K562 (cell line): Measurements from ENCODE around the gene XPOT.

Experiments
- EP300 ChIP-seq: IDR thresholded peaks from 2 replicates; pipeline ENCODE4 v1.6.1; 2012; ENCODE audit warnings: low read length, improper control_type of control experiment
- FOXJ3 ChIP-seq: sonication (generic); formaldehyde crosslinking; IDR thresholded peaks from 2 replicates; pipeline ENCODE4 v1.4.0; 2020; ENCODE audit warnings: mild to moderate bottlenecking, missing genetic modification reagents
- GABPB1 ChIP-seq: sonication (generic); formaldehyde crosslinking; IDR thresholded peaks from 2 replicates; pipeline ENCODE4 v1.8.0; 2022; ENCODE audit warnings: mild to moderate bottlenecking, missing genetic modification reagents
- NONO ChIP-seq, 2 experiments: fragments of 200-400 bp in 1 of 2; fragments of 450-650 bp in 1 of 2; formaldehyde crosslinking in 1 of 2; IDR thresholded peaks; 2 replicates each; pipeline ENCODE4 v1.6.1; 2017; ENCODE audit warnings: low read depth in 2 of 2, mild to moderate bottlenecking in 2 of 2, moderate library complexity in 2 of 2, low read length in 1 of 2
- RFX1 ChIP-seq: fragments of 450-650 bp; IDR thresholded peaks from 2 replicates; pipeline ENCODE4 v1.6.1; 2016; ENCODE audit warnings: mild to moderate bottlenecking, moderate library complexity
- U2AF1 ChIP-seq: fragments of 200-400 bp; formaldehyde crosslinking; optimal IDR thresholded peaks from 2 replicates; pipeline ENCODE3; 2017; ENCODE audit warnings: mild to moderate bottlenecking, low read depth, low read length, moderate library complexity
- TF ChIP-seq, protein P1 (sequence below), 3 experiments: IDR thresholded peaks in 2 of 3; conservative IDR thresholded peaks in 1 of 3; 2 replicates each; pipeline ENCODE4 v1.5.1; 2011 to 2012; ENCODE audit warnings: low read length in 3 of 3, mild to moderate bottlenecking in 3 of 3, control low read depth in 2 of 3, improper control_type of control experiment in 1 of 3, inconsistent platforms in 1 of 3, low read depth in 1 of 3, mixed read lengths in 1 of 3, moderate library complexity in 1 of 3; ENCODE audit not compliant: insufficient read depth in 2 of 3
- TF ChIP-seq, protein P2 (sequence below): fragments of 450-650 bp; conservative IDR thresholded peaks from 2 replicates; pipeline ENCODE4 v1.6.1; 2016; ENCODE audit warnings: missing genetic modification characterization, low read depth, mild to moderate bottlenecking, missing compliant biosample characterization, moderate library complexity
- TF ChIP-seq, protein P3 (sequence below): fragments of 450-650 bp; IDR thresholded peaks from 2 replicates; pipeline ENCODE4 v1.6.1; 2017; ENCODE audit warnings: antibody characterized with exemption, mild to moderate bottlenecking
- TF ChIP-seq, protein P4 (sequence below): sonication (generic); formaldehyde crosslinking; IDR thresholded peaks from 2 replicates; pipeline ENCODE4 v1.8.0; 2022; ENCODE audit warnings: mild to moderate bottlenecking, missing genetic modification reagents, borderline replicate concordance
- TF ChIP-seq, protein P5 (sequence below), 2 experiments: fragments of 450-650 bp; IDR thresholded peaks; 2 replicates each; pipeline ENCODE4 v1.6.1; 2016; ENCODE audit warnings: mild to moderate bottlenecking in 2 of 2, borderline replicate concordance in 1 of 2, low read depth in 1 of 2, moderate library complexity in 1 of 2
- TF ChIP-seq, protein P6 (sequence below): sonication (generic); formaldehyde crosslinking; IDR thresholded peaks from 2 replicates; pipeline ENCODE4 v1.8.0; 2022; ENCODE audit warnings: mild to moderate bottlenecking, low read depth, missing genetic modification reagents

DNA sequence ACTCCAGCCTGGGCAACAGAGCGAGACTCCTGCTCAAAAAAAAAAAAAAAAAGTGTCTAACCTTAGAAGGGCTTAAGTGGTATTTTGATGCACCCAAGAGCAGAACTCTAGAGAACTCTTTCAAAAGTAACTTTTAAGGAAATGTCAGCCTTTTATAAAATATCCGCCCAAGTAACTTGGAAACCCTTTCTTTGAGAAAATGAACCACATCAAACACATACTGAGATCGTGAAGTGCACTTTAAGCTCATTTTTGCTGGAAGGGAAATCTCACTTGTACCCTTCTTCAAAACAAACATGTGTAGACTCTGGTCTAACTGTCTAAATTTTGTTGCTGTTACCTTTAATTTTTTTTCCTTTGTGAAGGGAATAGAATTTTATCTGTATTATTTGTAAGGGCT lies 19.2 kb upstream of the XPOT start:
- no peak for TF ChIP-seq NONO (IDR thresholded peaks at IDR 0.05; ENCODE audit: low read depth in 2 of 2, low read length in 1 of 2)
- TF ChIP-seq, protein P1, sequence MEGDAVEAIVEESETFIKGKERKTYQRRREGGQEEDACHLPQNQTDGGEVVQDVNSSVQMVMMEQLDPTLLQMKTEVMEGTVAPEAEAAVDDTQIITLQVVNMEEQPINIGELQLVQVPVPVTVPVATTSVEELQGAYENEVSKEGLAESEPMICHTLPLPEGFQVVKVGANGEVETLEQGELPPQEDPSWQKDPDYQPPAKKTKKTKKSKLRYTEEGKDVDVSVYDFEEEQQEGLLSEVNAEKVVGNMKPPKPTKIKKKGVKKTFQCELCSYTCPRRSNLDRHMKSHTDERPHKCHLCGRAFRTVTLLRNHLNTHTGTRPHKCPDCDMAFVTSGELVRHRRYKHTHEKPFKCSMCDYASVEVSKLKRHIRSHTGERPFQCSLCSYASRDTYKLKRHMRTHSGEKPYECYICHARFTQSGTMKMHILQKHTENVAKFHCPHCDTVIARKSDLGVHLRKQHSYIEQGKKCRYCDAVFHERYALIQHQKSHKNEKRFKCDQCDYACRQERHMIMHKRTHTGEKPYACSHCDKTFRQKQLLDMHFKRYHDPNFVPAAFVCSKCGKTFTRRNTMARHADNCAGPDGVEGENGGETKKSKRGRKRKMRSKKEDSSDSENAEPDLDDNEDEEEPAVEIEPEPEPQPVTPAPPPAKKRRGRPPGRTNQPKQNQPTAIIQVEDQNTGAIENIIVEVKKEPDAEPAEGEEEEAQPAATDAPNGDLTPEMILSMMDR (IDR thresholded peaks at IDR 0.05 in 2 of 3, conservative IDR thresholded peaks at IDR 0.05 in 1 of 3; ENCODE audit: insufficient read depth in 2 of 3, low read depth in 1 of 3, low read length in 3 of 3): no peak
- no peak for TF ChIP-seq RFX1
- TF ChIP-seq U2AF1: no peak
- TF ChIP-seq, protein P2, sequence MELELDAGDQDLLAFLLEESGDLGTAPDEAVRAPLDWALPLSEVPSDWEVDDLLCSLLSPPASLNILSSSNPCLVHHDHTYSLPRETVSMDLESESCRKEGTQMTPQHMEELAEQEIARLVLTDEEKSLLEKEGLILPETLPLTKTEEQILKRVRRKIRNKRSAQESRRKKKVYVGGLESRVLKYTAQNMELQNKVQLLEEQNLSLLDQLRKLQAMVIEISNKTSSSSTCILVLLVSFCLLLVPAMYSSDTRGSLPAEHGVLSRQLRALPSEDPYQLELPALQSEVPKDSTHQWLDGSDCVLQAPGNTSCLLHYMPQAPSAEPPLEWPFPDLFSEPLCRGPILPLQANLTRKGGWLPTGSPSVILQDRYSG (tag): no peak
- TF ChIP-seq, protein P3, sequence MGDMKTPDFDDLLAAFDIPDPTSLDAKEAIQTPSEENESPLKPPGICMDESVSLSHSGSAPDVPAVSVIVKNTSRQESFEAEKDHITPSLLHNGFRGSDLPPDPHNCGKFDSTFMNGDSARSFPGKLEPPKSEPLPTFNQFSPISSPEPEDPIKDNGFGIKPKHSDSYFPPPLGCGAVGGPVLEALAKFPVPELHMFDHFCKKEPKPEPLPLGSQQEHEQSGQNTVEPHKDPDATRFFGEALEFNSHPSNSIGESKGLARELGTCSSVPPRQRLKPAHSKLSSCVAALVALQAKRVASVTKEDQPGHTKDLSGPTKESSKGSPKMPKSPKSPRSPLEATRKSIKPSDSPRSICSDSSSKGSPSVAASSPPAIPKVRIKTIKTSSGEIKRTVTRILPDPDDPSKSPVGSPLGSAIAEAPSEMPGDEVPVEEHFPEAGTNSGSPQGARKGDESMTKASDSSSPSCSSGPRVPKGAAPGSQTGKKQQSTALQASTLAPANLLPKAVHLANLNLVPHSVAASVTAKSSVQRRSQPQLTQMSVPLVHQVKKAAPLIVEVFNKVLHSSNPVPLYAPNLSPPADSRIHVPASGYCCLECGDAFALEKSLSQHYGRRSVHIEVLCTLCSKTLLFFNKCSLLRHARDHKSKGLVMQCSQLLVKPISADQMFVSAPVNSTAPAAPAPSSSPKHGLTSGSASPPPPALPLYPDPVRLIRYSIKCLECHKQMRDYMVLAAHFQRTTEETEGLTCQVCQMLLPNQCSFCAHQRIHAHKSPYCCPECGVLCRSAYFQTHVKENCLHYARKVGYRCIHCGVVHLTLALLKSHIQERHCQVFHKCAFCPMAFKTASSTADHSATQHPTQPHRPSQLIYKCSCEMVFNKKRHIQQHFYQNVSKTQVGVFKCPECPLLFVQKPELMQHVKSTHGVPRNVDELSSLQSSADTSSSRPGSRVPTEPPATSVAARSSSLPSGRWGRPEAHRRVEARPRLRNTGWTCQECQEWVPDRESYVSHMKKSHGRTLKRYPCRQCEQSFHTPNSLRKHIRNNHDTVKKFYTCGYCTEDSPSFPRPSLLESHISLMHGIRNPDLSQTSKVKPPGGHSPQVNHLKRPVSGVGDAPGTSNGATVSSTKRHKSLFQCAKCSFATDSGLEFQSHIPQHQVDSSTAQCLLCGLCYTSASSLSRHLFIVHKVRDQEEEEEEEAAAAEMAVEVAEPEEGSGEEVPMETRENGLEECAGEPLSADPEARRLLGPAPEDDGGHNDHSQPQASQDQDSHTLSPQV: no peak
- no peak for TF ChIP-seq GABPB1 (CRISPR knock-in tag)
- TF ChIP-seq, protein P4, sequence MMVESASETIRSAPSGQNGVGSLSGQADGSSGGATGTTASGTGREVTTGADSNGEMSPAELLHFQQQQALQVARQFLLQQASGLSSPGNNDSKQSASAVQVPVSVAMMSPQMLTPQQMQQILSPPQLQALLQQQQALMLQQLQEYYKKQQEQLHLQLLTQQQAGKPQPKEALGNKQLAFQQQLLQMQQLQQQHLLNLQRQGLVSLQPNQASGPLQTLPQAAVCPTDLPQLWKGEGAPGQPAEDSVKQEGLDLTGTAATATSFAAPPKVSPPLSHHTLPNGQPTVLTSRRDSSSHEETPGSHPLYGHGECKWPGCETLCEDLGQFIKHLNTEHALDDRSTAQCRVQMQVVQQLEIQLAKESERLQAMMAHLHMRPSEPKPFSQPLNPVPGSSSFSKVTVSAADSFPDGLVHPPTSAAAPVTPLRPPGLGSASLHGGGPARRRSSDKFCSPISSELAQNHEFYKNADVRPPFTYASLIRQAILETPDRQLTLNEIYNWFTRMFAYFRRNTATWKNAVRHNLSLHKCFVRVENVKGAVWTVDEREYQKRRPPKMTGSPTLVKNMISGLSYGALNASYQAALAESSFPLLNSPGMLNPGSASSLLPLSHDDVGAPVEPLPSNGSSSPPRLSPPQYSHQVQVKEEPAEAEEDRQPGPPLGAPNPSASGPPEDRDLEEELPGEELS (CRISPR knock-in tag): no peak
- no peak for TF ChIP-seq FOXJ3 (CRISPR knock-in tag)
- no peak for TF ChIP-seq EP300
- TF ChIP-seq, protein P5, sequence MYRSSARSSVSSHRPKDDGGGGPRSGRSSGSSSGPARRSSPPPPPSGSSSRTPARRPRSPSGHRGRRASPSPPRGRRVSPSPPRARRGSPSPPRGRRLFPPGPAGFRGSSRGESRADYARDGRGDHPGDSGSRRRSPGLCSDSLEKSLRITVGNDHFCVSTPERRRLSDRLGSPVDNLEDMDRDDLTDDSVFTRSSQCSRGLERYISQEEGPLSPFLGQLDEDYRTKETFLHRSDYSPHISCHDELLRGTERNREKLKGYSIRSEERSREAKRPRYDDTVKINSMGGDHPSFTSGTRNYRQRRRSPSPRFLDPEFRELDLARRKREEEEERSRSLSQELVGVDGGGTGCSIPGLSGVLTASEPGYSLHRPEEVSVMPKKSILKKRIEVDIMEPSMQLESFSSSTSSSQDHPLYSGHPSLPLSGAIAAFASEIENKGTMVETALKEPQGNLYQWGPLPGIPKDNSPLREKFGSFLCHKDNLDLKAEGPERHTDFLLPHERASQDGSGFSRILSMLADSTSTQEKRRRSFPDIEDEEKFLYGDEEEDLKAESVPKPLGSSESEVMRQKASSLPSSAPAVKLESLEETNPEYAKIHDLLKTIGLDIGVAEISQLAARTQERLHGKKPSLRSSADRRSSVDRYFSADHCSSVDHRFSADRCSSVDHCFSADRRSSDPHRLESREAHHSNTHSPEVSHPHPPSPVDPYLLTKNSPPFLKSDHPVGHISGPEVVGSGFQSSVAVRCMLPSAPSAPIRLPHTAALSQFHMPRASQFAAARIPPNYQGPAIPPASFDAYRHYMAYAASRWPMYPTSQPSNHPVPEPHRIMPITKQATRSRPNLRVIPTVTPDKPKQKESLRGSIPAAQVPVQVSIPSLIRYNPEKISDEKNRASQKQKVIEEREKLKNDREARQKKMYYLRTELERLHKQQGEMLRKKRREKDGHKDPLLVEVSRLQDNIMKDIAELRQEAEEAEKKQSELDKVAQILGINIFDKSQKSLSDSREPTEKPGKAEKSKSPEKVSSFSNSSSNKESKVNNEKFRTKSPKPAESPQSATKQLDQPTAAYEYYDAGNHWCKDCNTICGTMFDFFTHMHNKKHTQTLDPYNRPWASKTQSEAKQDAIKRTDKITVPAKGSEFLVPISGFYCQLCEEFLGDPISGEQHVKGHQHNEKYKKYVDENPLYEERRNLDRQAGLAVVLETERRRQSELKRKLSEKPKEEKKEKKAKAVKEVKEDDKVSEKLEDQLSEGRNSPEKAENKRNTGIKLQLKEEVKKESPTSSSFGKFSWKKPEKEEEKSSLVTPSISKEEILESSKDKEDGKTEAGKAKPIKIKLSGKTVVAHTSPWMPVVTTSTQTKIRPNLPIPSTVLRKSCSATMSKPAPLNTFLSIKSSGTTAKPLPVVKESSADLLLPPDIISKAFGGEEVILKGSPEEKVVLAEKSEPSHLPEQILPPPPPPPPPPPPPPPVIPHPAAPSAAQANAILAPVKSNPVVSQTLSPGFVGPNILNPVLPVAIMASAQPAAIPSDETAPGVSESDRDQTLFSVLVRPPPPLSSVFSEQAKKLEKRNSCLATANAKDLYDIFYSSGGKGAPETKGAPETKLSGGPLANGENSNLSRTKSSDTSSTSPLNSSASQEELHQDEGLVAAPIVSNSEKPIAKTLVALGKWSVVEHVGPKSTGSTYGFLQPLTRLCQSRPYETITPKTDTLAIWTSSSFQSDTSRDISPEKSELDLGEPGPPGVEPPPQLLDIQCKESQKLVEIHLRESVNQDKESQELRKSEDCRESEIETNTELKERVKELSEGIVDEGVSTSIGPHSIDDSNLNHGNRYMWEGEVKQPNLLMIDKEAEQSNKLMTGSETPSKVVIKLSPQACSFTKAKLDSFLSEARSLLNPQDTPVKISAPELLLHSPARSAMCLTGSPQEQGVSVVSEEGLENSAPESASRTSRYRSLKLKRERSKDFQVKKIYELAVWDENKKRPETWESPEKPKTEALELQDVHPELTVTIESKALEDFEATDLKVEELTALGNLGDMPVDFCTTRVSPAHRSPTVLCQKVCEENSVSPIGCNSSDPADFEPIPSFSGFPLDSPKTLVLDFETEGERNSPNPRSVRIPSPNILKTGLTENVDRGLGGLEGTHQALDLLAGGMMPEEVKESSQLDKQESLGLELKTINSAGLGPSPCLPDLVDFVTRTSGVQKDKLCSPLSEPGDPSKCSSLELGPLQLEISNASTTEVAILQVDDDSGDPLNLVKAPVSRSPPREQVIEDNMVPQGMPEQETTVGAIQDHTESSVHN (IDR thresholded peaks at IDR 0.05; ENCODE audit: borderline replicate concordance in 1 of 2, low read depth in 1 of 2): no peak
- TF ChIP-seq, protein P6, sequence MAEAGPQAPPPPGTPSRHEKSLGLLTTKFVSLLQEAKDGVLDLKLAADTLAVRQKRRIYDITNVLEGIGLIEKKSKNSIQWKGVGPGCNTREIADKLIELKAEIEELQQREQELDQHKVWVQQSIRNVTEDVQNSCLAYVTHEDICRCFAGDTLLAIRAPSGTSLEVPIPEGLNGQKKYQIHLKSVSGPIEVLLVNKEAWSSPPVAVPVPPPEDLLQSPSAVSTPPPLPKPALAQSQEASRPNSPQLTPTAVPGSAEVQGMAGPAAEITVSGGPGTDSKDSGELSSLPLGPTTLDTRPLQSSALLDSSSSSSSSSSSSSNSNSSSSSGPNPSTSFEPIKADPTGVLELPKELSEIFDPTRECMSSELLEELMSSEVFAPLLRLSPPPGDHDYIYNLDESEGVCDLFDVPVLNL (CRISPR knock-in tag): no peak
